Testis (tissue), 3 donors: ENCODE measurements around the gene KDM5D. TPM values are rescaled to one million over a fixed set of nuclear protein-coding genes. Genes with fewer than 3 reads are reported as not detected.

Experiments used
- DNase-seq: peaks from one replicate; pipeline ENCODE4 v3.0.0-alpha.2; 2019
- H3K27ac ChIP-seq, 2 donors: fragments of 200-600 bp; sonication (generic); one replicate each; pipeline ENCODE4 v1.5.1; 2019
- H3K27me3 ChIP-seq: fragments of 200-600 bp; sonication (generic); one replicate; pipeline ENCODE4 v1.5.1; 2019
- H3K36me3 ChIP-seq: fragments of 200-600 bp; sonication (generic); one replicate; pipeline ENCODE4 v1.5.1; 2017; ENCODE audit warnings: low read depth; ENCODE audit errors: missing control alignments
- H3K4me1 ChIP-seq: fragments of 200-600 bp; sonication (generic); one replicate; pipeline ENCODE4 v1.5.1; 2019
- H3K4me3 ChIP-seq, 2 donors: fragments of 200-600 bp; sonication (generic); one replicate each; pipeline ENCODE4 v1.5.1; 2017 to 2019
- H3K9me3 ChIP-seq: fragments of 200-600 bp; sonication (generic); one replicate; pipeline ENCODE4 v1.5.1; 2017
- CTCF ChIP-seq, 3 experiments: fragments of 450-650 bp in 2 of 3; fragments of 200-600 bp in 1 of 3; sonication (generic) in 1 of 3; IDR thresholded peaks; one replicate each; pipeline ENCODE4 v1.5.1; 2016 to 2019; ENCODE audit warnings: antibody characterized with exemption in 3 of 3, mild to moderate bottlenecking in 2 of 3, moderate library complexity in 1 of 3
- POLR2A ChIP-seq: fragments of 450-650 bp; IDR thresholded peaks from one replicate; pipeline ENCODE4 v1.6.1; 2017; ENCODE audit warnings: antibody characterized with exemption, mild to moderate bottlenecking, moderate library complexity
- WGBS, 2 donors: methylation state at CpG; one replicate each; pipeline ENCODE4 v1.1.5; 2018; 5-methylcytosine and 5-hydroxymethylcytosine counted together
- intact Hi-C: fragments of 100-400 bp; cut with DNase I; formaldehyde crosslinking; loops from one replicate; pipeline ENCODE4 v1.15.1; 2023; ENCODE audit warnings: low total_unique reads
- polyA plus RNA-seq: library from polyadenylated mRNA; stranded (reverse); fragments of 350-450 nt; fragmentation: Illumina TruSeq; extraction: RNeasy Lipid Tissue Mini Kit (QIAGEN cat#74804); gene quantifications from one replicate; pipeline ENCODE4 v1.2.3, GENCODE V29; 2014; ENCODE audit warnings: low read depth, low replicate concordance; ENCODE audit not compliant: insufficient read depth
- total RNA-seq, 2 donors: library from RNA; depleted of rRNA; stranded (reverse); fragments of >200 nt; gene quantifications; one replicate each; pipeline ENCODE4 v1.2.3, GENCODE V29; 2016

KDM5D gene
- total and polyA plus RNA-seq, 3 donors from 2014 or later, result 29.8 to 89.8 (median 81.6) TPM

- 86 to 92% methylated on average over 9 to 12 of the region's 14 CpGs for WGBS, 2 donors
- intact Hi-C loops, result no loop called here
- Histone ChIP-seq H3K27me3 (no peaks in the 10 kb centered on the region), H3K4me1 (no peaks in the 10 kb centered on the region), H3K36me3 (no peaks in the 10 kb centered on the region), H3K9me3 (no peaks in the 10 kb centered on the region), H3K27ac (no peak overlapping the region), H3K4me3 (no peak overlapping the region)
- DNase-seq, result no peak
- TF ChIP-seq CTCF (IDR thresholded peaks at IDR 0.05) (no peak), POLR2A (no peak)
Observed at GRCh38 chrY:19706273-19706672, 38.3 kb downstream of the KDM5D start.

- DNase-seq, result no peak
- Histone ChIP-seq H3K27ac (no peak overlapping the region), H3K4me1 (no peaks in the 10 kb centered on the region)
Observed at GRCh38 chrY:19698495-19698894, 46.0 kb downstream of the KDM5D start.

GRCh38 chrY:19680821-19681220 lies 63.7 kb downstream of the KDM5D start:
- WGBS, 2 donors, result 23 to 50% methylated on average over 1 of the region's 1 CpG
- DNase-seq, result no peak
- H3K27ac ChIP-seq, result no peak overlapping the region
- no peaks in the 10 kb centered on the region for H3K4me1 ChIP-seq
- H3K4me3 ChIP-seq, result no peak overlapping the region
- intact Hi-C loops, result no loop called here
- no peaks in the 10 kb centered on the region for H3K27me3 ChIP-seq
- TF ChIP-seq CTCF (IDR thresholded peaks at IDR 0.05) (no peak), POLR2A (no peak)
- no peaks in the 10 kb centered on the region for H3K36me3 ChIP-seq
- H3K9me3 ChIP-seq, result no peaks in the 10 kb centered on the region

More at GRCh38 chrY:19698495-19698894, 46.0 kb downstream of the KDM5D start:
- Histone ChIP-seq H3K9me3 (no peaks in the 10 kb centered on the region), H3K4me3 (no peak overlapping the region), H3K27me3 (no peaks in the 10 kb centered on the region), H3K36me3 (no peaks in the 10 kb centered on the region)
- TF ChIP-seq CTCF (IDR thresholded peaks at IDR 0.05) (no peak), POLR2A (no peak)
- intact Hi-C loops, result no loop called here
